Measurements from ENCODE around the gene RAB25. TPM values are rescaled to one million over a fixed set of nuclear protein-coding genes. Genes with fewer than 3 reads are reported as not detected.

RAB25 gene
- polyA plus RNA-seq, 1 donor (not counting 4 experiments of a cell fraction or from before 2014, with no cell fraction given): 93.4 TPM

- Histone ChIP-seq H3K79me2 (ENCODE audit: control insufficient read depth, insufficient read depth, low read length) (no peaks in the 10 kb centered on the region), H3K27me3 (ENCODE audit: control insufficient read depth, extremely low read depth, insufficient read depth, low read length) (no peaks in the 10 kb centered on the region), H3K4me1 (ENCODE audit: control insufficient read depth, extremely low read depth, insufficient read depth, low read length) (no peaks in the 10 kb centered on the region), H3K36me3 (ENCODE audit: control insufficient read depth in 2 of 2, extremely low read depth in 1 of 2, insufficient read depth in 2 of 2, low read length in 2 of 2) (peaks cover 3 to 5% of the 10 kb centered on the region in 2 experiments), H4K20me1 (ENCODE audit: control insufficient read depth, extremely low read depth, insufficient read depth, low read length) (no peaks in the 10 kb centered on the region), H3K9me3 (ENCODE audit: control insufficient read depth, low read depth, low read length) (no peaks in the 10 kb centered on the region), H3K27ac (ENCODE audit: control insufficient read depth, insufficient read depth, low read length) (no peak overlapping the region), H2AFZ (ENCODE audit: control insufficient read depth, low read length) (no peak overlapping the region), H3K4me3 (ENCODE audit: control insufficient read depth in 2 of 3, extremely low read depth in 1 of 3, insufficient read depth in 2 of 3, low read depth in 1 of 3, low read length in 3 of 3) (no peak overlapping the region), H3K9me1 (ENCODE audit: control insufficient read depth, extremely low read depth, insufficient read depth, low read length) (no peaks in the 10 kb centered on the region), H3K9ac (ENCODE audit: control insufficient read depth, extremely low read depth, insufficient read depth, low read length) (no peak overlapping the region), H3K4me2 (ENCODE audit: control insufficient read depth, extremely low read depth, insufficient read depth, low read depth, low read length) (no peak overlapping the region)
- no peak for FAIRE-seq
- dilution Hi-C loops (cut with MboI; ENCODE audit: extremely low pct_ligation_motif_present, low sequenced_read_pairs): no loop called here
- no peak for DNase-seq (ENCODE audit: low read depth, low spot score)
- no peak for TF ChIP-seq EZH2 (IDR thresholded peaks at IDR 0.05; ENCODE audit: low read length)
- no peak for TF ChIP-seq CTCF (optimal IDR thresholded peaks at IDR 0.05 in 1 of 3, IDR thresholded peaks at IDR 0.05 in 1 of 3, conservative IDR thresholded peaks at IDR 0.05 in 1 of 3; ENCODE audit: extremely low read depth in 1 of 3, insufficient read depth in 2 of 3, low read length in 3 of 3)
These were observed 16.4 kb downstream of the RAB25 start for GRCh38 chr1:156077430-156077760.

GRCh38 chr1:156078728-156079127, 17.8 kb downstream of the RAB25 start:
- Histone ChIP-seq H4K20me1 (ENCODE audit: control insufficient read depth, extremely low read depth, insufficient read depth, low read length) (no peaks in the 10 kb centered on the region), H3K27me3 (ENCODE audit: control insufficient read depth, extremely low read depth, insufficient read depth, low read length) (no peaks in the 10 kb centered on the region), H2AFZ (ENCODE audit: control insufficient read depth, low read length) (no peak overlapping the region), H3K27ac (ENCODE audit: control insufficient read depth, insufficient read depth, low read length) (no peak overlapping the region), H3K9ac (ENCODE audit: control insufficient read depth, extremely low read depth, insufficient read depth, low read length) (no peak overlapping the region), H3K79me2 (ENCODE audit: control insufficient read depth, insufficient read depth, low read length) (no peaks in the 10 kb centered on the region), H3K9me3 (ENCODE audit: control insufficient read depth, low read depth, low read length) (no peaks in the 10 kb centered on the region), H3K4me2 (ENCODE audit: control insufficient read depth, extremely low read depth, insufficient read depth, low read depth, low read length) (no peak overlapping the region), H3K4me3 (ENCODE audit: control insufficient read depth in 2 of 3, extremely low read depth in 1 of 3, insufficient read depth in 2 of 3, low read depth in 1 of 3, low read length in 3 of 3) (no peak overlapping the region), H3K4me1 (ENCODE audit: control insufficient read depth, extremely low read depth, insufficient read depth, low read length) (peaks cover 4% of the 10 kb centered on the region), H3K9me1 (ENCODE audit: control insufficient read depth, extremely low read depth, insufficient read depth, low read length) (no peaks in the 10 kb centered on the region), H3K36me3 (ENCODE audit: control insufficient read depth in 2 of 2, extremely low read depth in 1 of 2, insufficient read depth in 2 of 2, low read length in 2 of 2) (peaks cover 0 to 5% of the 10 kb centered on the region in 2 experiments)
- DNase-seq (ENCODE audit: low read depth, low spot score) (no peak), FAIRE-seq (no peak)
- dilution Hi-C loops (cut with MboI; ENCODE audit: extremely low pct_ligation_motif_present, low sequenced_read_pairs): no loop called here
- TF ChIP-seq EZH2 (IDR thresholded peaks at IDR 0.05; ENCODE audit: low read length): no peak
- TF ChIP-seq CTCF (optimal IDR thresholded peaks at IDR 0.05 in 1 of 3, IDR thresholded peaks at IDR 0.05 in 1 of 3, conservative IDR thresholded peaks at IDR 0.05 in 1 of 3; ENCODE audit: extremely low read depth in 1 of 3, insufficient read depth in 2 of 3, low read length in 3 of 3): no peak

Data from keratinocyte (primary cell).